ENCODE data around the gene MARVELD3.

DNA sequence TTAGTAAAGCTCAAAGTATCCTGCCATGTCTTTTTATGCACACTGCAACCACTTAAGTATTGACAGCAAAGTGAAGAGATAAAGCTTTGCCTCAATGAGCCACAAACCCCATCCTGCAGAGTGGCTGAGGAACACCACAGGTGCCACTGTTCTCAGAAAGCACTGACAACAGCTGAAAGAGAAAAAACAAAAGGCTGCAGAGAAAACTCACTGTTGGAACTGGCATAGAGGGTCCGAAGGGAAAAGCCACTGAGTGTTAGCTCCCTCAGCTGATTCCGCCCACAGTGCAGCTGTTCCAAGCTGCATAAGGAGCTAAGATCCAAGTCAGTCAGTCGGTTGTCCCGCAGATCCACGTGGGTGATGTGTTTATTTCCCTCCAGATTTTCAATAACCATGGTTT lies 50.3 kb downstream of the MARVELD3 start:
- TF ChIP-seq CTCF (IDR thresholded peaks at IDR 0.05) = no peak
- no peak for TF ChIP-seq POLR2A (IDR thresholded peaks at IDR 0.05)
